HG03039 (cell line): ENCODE results near the gene MAP2K1.
A peak's percentile ranks its signal among the peaks of the same experiment; 100 is the strongest.
"Not testable (repeated sequence)": the region's sequence is repeated elsewhere in the genome, so short reads cannot be mapped to it uniquely, and the experiment has no call there.

Source experiments
- ATAC-seq: cut with Tn5 transposase; IDR thresholded peaks from one replicate; pipeline ENCODE4 v1.9.1; 2021; ENCODE audit warnings: mild to moderate bottlenecking, moderate library complexity; ENCODE audit not compliant: unreplicated experiment

Gene MAP2K1

GRCh38 chr15:66474135-66474534 is 87.4 kb downstream of the MAP2K1 start:
- no peak for ATAC-seq

- no peak for ATAC-seq
These were observed 88.3 kb downstream of the MAP2K1 start for GRCh38 chr15:66474963-66475362.

GRCh38 chr15:66476535-66476934 is 89.8 kb downstream of the MAP2K1 start:
- no peak for ATAC-seq

GRCh38 chr15:66477011-66477410 is 90.3 kb downstream of the MAP2K1 start:
- no peak for ATAC-seq

GRCh38 chr15:66480267-66480666 is 93.6 kb downstream of the MAP2K1 start:
- ATAC-seq: no peak

GRCh38 chr15:66481107-66481856 is 94.6 kb downstream of the MAP2K1 start:
- ATAC-seq: no peak

- ATAC-seq: no peak
These were observed 95.8 kb downstream of the MAP2K1 start for GRCh38 chr15:66482539-66482938.

- ATAC-seq: no peak
These were observed 96.4 kb downstream of the MAP2K1 start for GRCh38 chr15:66483131-66483566.

- ATAC-seq: no peak
These were observed 97.9 kb downstream of the MAP2K1 start for GRCh38 chr15:66484539-66485112.

GRCh38 chr15:66486887-66487286 is 100.2 kb downstream of the MAP2K1 start:
- ATAC-seq: no peak

GRCh38 chr15:66488525-66488924 is 101.8 kb downstream of the MAP2K1 start:
- no peak for ATAC-seq

- ATAC-seq: no peak
These were observed 102.6 kb downstream of the MAP2K1 start for GRCh38 chr15:66489179-66489791.

GRCh38 chr15:66491846-66492245 is 105.1 kb downstream of the MAP2K1 start:
- ATAC-seq: no peak

GRCh38 chr15:66494262-66494661 is 107.5 kb downstream of the MAP2K1 start:
- no peak for ATAC-seq

GRCh38 chr15:66496951-66497501 is 110.3 kb downstream of the MAP2K1 start:
- ATAC-seq: no peak

- peak; percentile 90 for ATAC-seq
These were observed 111.1 kb downstream of the MAP2K1 start, which contains the start of gene SNAPC5 for GRCh38 chr15:66497502-66498455. Gene SNAPC5, minus strand, starts transcription at chr15:66497762. Its CDS starts 31 bp downstream, at chr15:66497731.

- no peak for ATAC-seq
These were observed 112.0 kb downstream of the MAP2K1 start for GRCh38 chr15:66498501-66499386.

GRCh38 chr15:66500346-66500745 is 113.6 kb downstream of the MAP2K1 start:
- ATAC-seq: not testable (repeated sequence)

GRCh38 chr15:66502491-66502890 is 115.8 kb downstream of the MAP2K1 start:
- ATAC-seq: no peak
